Spleen (tissue), 11 donors: Measurements from ENCODE around the gene TAF1B. TPM values are rescaled to one million over a fixed set of nuclear protein-coding genes. Genes with fewer than 3 reads are reported as not detected.

ENCODE experiments used
- DNase-seq: peaks from one replicate; pipeline ENCODE4 v3.0.0-alpha.2; 2020
- H3K27ac ChIP-seq, 8 donors: fragments of 200-600 bp; sonication (generic) in 7 of 8; 1 replicate in 4 of 8; 2 replicates in 4 of 8; pipeline versions ENCODE4 v1.5.0 to v1.8.0; 2016 to 2021; ENCODE audit warnings: inconsistent platforms in 4 of 8, mild to moderate bottlenecking in 4 of 8, moderate library complexity in 1 of 8
- H3K27me3 ChIP-seq, 7 donors: fragments of 200-600 bp; sonication (generic) in 6 of 7; replicated peaks in 1 of 7; 1 replicate in 4 of 7; 2 replicates in 3 of 7; pipeline versions ENCODE4 v1.5.0 to v1.8.0; 2016 to 2021; ENCODE audit warnings: inconsistent platforms in 3 of 7, mild to moderate bottlenecking in 1 of 7
- H3K36me3 ChIP-seq, 6 donors: fragments of 200-600 bp; sonication (generic) in 5 of 6; 1 replicate in 4 of 6; 2 replicates in 2 of 6; pipeline versions ENCODE4 v1.5.0 to v1.8.0; 2016 to 2021; ENCODE audit warnings: inconsistent platforms in 2 of 6
- H3K4me1 ChIP-seq, 6 donors: fragments of 200-600 bp; sonication (generic) in 5 of 6; 1 replicate in 3 of 6; 2 replicates in 3 of 6; pipeline versions ENCODE4 v1.5.0 to v1.8.0; 2016 to 2021; ENCODE audit warnings: inconsistent platforms in 3 of 6
- H3K4me3 ChIP-seq, 8 donors: fragments of 200-600 bp; sonication (generic) in 7 of 8; 1 replicate in 4 of 8; 2 replicates in 4 of 8; pipeline versions ENCODE4 v1.5.0 to v1.8.0; 2016 to 2021; ENCODE audit warnings: inconsistent platforms in 4 of 8, mild to moderate bottlenecking in 4 of 8, moderate library complexity in 2 of 8
- H3K9me3 ChIP-seq, 8 donors: fragments of 200-600 bp; sonication (generic) in 7 of 8; 1 replicate in 4 of 8; 2 replicates in 4 of 8; pipeline versions ENCODE4 v1.5.0 to v1.8.0; 2016 to 2021; ENCODE audit warnings: inconsistent platforms in 4 of 8
- CTCF ChIP-seq, 11 experiments: fragments of 200-600 bp in 7 of 11; fragments of 450-650 bp in 4 of 11; sonication (generic) in 4 of 11; IDR thresholded peaks in 8 of 11; conservative IDR thresholded peaks in 3 of 11; 1 replicate in 7 of 11; 2 replicates in 4 of 11; pipeline versions ENCODE4 v1.4.0 to v1.8.0; 2016 to 2021; ENCODE audit warnings: antibody characterized with exemption in 11 of 11, inconsistent platforms in 4 of 11, mild to moderate bottlenecking in 1 of 11
- POLR2A ChIP-seq, 3 donors: fragments of 450-650 bp; IDR thresholded peaks; one replicate each; pipeline ENCODE4 v1.5.1; 2017; ENCODE audit warnings: antibody characterized with exemption in 3 of 3, mild to moderate bottlenecking in 1 of 3
- POLR2AphosphoS5 ChIP-seq, 3 donors: sonication (generic); formaldehyde crosslinking; IDR thresholded peaks; one replicate each; pipeline ENCODE4 v1.5.1; 2017; ENCODE audit warnings: antibody characterized with exemption in 3 of 3
- WGBS, 5 donors: extraction: QIAGEN DNeasy Blood & Tissue Kit in 3 of 5; methylation state at CpG; one replicate each; pipeline versions ENCODE4 v1.1.5 to v1.1.7; 2013 to 2018; 5-methylcytosine and 5-hydroxymethylcytosine counted together
- intact Hi-C: fragments of 100-400 bp; cut with DNase I; formaldehyde crosslinking; loops from one replicate; pipeline ENCODE4 v1.15.0; 2023; ENCODE audit warnings: low total_unique reads
- polyA plus RNA-seq, 3 donors: library from polyadenylated mRNA; stranded (reverse); fragments of 200-250 nt; gene quantifications; one replicate each; pipeline ENCODE4 v1.2.1, GENCODE V29; 2013
- total RNA-seq, 7 donors: library from RNA; depleted of rRNA in 3 of 7; stranded (reverse); fragments of >200 nt in 3 of 7; fragmentation: NEBNext Ultra II Directional in 4 of 7; extraction: Animal tissue kit (Norgen Biotek cat#: 25700) in 4 of 7; gene quantifications; one replicate each; pipeline versions ENCODE4 v1.1.0 to v1.2.1, GENCODE V29; 2016 to 2021
- donor health status: healthy with polysubstance abuse.
- donor health status: DM: no; HTN: no; CAD: no; lungs with moderate emphysema.
- donor health status: DM: no; HTN: no; CAD: no.
- donor health status: Bipolar disorder and iron deficiency.
- donor health status: healthy.
- donor health status: DM: no; HTN: no; CAD: no.
- donor health status: DM: yes; HTN: yes; CAD: no.

Gene TAF1B
- total and polyA plus RNA-seq, 10 donors, result 3.8 to 26.5 (median 16.7) TPM

DNA sequence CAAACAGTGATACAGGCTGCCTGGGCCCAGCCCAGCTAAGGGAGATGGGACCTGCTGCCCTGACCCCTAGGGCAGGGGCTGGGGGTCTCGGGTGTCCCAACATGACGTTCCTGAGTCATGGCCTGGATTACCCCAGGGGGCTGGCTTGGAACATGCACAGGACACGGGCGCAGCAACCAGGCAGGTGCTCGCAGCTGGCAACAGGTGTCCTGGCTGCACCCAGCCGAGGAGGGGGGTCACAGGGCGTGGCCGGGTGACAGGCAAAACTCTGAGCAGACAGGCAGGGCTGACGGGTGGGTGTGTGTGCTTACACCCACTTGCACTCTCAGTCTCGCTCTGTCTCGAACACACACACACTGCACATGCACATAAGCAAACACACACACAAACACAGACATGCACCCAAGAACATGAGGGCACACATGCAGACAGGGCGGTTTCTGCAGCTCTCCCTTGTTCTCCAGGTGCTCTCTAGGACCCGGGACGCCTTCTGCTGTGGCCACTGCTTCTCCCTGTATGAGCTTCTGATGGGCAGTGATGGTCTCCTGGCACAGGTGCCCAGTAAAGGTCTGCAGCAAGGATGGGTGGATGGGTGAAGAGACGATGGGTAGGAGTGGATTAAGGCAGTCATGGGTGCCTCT lies 33.7 kb upstream of the TAF1B start:
- 66 to 90% (median 89%) methylated on average over 5 to 15 of the region's 15 CpGs for WGBS, 5 donors
- TF ChIP-seq POLR2A (IDR thresholded peaks at IDR 0.05) (no peak), CTCF (IDR thresholded peaks at IDR 0.05 in 8 of 11, conservative IDR thresholded peaks at IDR 0.05 in 3 of 11) (no peak), POLR2AphosphoS5 (IDR thresholded peaks at IDR 0.05) (no peak)
- Histone ChIP-seq H3K27me3 (peaks cover 0 to 18% (median 0%) of the 10 kb centered on the region in 7 donors), H3K4me1 (peaks cover 0 to 19% (median 12%) of the 10 kb centered on the region in 6 donors), H3K27ac (no peak overlapping the region), H3K9me3 (no peaks in the 10 kb centered on the region), H3K36me3 (no peaks in the 10 kb centered on the region), H3K4me3 (no peak overlapping the region)
- DNase-seq, result no peak
- intact Hi-C loops, result loop anchor here (10.0 kb wide), 1 partner anchor 145 kb away; the partner anchor contains the start of gene GRHL1

DNA sequence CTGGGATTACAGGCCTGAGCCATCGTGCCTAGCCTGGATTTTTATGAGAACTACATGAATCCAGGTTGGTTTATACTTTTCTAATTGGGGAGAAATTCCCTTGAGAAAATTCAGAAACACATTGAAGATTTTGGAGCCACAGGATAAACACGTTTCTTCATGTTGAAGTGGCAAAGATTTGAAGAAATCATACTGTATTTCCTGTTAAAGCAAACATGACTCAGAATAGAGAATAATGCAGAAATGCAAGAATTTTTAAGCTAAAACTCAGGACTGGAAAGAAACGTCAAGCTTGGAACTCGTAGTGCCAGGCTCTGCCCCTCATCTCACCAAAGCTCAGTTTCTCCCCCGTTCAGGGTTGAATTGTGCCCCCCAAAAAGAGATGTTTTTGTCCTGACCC lies 32.1 kb upstream of the TAF1B start:
- no peaks in the 10 kb centered on the region for H3K9me3 ChIP-seq
- intact Hi-C loops, result loop anchor here (10.0 kb wide), 1 partner anchor 144 kb away; the partner anchor contains the start of gene GRHL1
- no peak overlapping the region for H3K4me3 ChIP-seq
- peaks cover 0 to 20% (median 0%) of the 10 kb centered on the region in 7 donors for H3K27me3 ChIP-seq
- H3K27ac ChIP-seq, result no peak overlapping the region
- DNase-seq, result no peak
- TF ChIP-seq POLR2AphosphoS5 (IDR thresholded peaks at IDR 0.05) (no peak), POLR2A (IDR thresholded peaks at IDR 0.05) (no peak), CTCF (IDR thresholded peaks at IDR 0.05 in 8 of 11, conservative IDR thresholded peaks at IDR 0.05 in 3 of 11) (no peak)
- H3K36me3 ChIP-seq, result no peaks in the 10 kb centered on the region
- peaks cover 0 to 19% (median 13%) of the 10 kb centered on the region in 6 donors for H3K4me1 ChIP-seq
- WGBS, 5 donors, result 71 to 86% (median 77%) methylated on average over 5 of the region's 5 CpGs

GRCh38 chr2:9811679-9812511 lies 31.4 kb upstream of the TAF1B start:
- 90 to 93% (median 91%) methylated on average over 21 to 27 of the region's 27 CpGs for WGBS, 5 donors
- no peak for TF ChIP-seq CTCF (IDR thresholded peaks at IDR 0.05 in 8 of 11, conservative IDR thresholded peaks at IDR 0.05 in 3 of 11)
- TF ChIP-seq POLR2AphosphoS5 (IDR thresholded peaks at IDR 0.05), result no peak
- TF ChIP-seq POLR2A (IDR thresholded peaks at IDR 0.05), result no peak
- Histone ChIP-seq H3K4me1 (peaks cover 0 to 19% (median 13%) of the 10 kb centered on the region in 6 donors), H3K9me3 (no peaks in the 10 kb centered on the region), H3K36me3 (no peaks in the 10 kb centered on the region), H3K4me3 (no peak overlapping the region), H3K27ac (no peak overlapping the region), H3K27me3 (peaks cover 0 to 20% (median 0%) of the 10 kb centered on the region in 7 donors)
- DNase-seq, result no peak
- intact Hi-C loops, result loop anchor here (10.0 kb wide), 1 partner anchor 143 kb away; the partner anchor contains the start of gene GRHL1

DNA sequence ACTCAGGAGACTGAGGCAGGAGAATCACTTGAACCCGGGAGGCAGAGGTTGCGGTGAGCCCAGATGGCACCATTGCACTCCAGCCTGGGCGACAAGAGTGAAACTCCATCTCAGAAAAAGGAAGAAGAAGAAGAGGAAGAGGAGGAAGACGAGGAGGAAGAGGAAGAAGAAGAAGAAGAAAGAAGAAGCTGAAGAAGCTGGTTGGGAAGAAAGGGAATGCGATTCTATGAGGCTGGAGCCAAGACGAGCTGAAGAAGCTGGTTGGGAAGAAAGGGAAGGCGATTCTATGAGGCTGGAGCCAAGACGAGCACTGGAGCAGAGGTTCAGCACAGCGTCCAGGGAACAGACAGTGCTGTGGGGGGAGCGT lies 30.3 kb upstream of the TAF1B start:
- Histone ChIP-seq H3K36me3 (no peaks in the 10 kb centered on the region), H3K4me3 (no peak overlapping the region), H3K27ac (no peak overlapping the region), H3K4me1 (peaks cover 0 to 19% (median 13%) of the 10 kb centered on the region in 6 donors), H3K9me3 (no peaks in the 10 kb centered on the region), H3K27me3 (peaks cover 0 to 20% (median 0%) of the 10 kb centered on the region in 7 donors)
- no peak for DNase-seq
- 68 to 83% (median 71%) methylated on average over 10 of the region's 10 CpGs for WGBS, 5 donors
- intact Hi-C loops, result loop anchor here (10.0 kb wide), 1 partner anchor 142 kb away; the partner anchor contains the start of gene GRHL1
- no peak for TF ChIP-seq POLR2A (IDR thresholded peaks at IDR 0.05)
- TF ChIP-seq CTCF (IDR thresholded peaks at IDR 0.05 in 8 of 11, conservative IDR thresholded peaks at IDR 0.05 in 3 of 11), result no peak
- TF ChIP-seq POLR2AphosphoS5 (IDR thresholded peaks at IDR 0.05), result no peak
